H1 (cell line): ENCODE results near the gene ZNF70. TPM values are rescaled to one million over a fixed set of nuclear protein-coding genes. Genes with fewer than 3 reads are reported as not detected.
A peak's percentile ranks its signal among the peaks of the same experiment; 100 is the strongest.

ENCODE experiments used
- CTCF ChIA-PET: fragments of 300-600 bp; sonication (Branson Sonifier 250); formaldehyde crosslinking; loops from one replicate; lab custom pipeline; 2021; ENCODE audit not compliant: partially characterized antibody; lab: Charles Lee
- POLR2A ChIA-PET: fragments of 300-600 bp; sonication (Branson Sonifier 250); formaldehyde crosslinking; loops from one replicate; lab custom pipeline; 2021; ENCODE audit warnings: inconsistent platforms; ENCODE audit not compliant: partially characterized antibody; lab: Charles Lee
- DNase-seq, 2 experiments: peaks; one replicate each; pipeline versions ENCODE4 v3.0.0 to v3.0.0-alpha.2; 2010 to 2022; ENCODE audit warnings: low spot score in 2 of 2, low read depth in 1 of 2, mixed read lengths in 1 of 2
- FAIRE-seq: peaks from 2 replicates; lab custom pipeline; 2011; peaks lifted over from hg19 to GRCh38; lab: Jason Lieb, UNC
- H2AFZ ChIP-seq: 2 replicates; pipeline ENCODE4 v1.8.1; 2012; ENCODE audit warnings: low read length, inconsistent platforms
- H2AK5ac ChIP-seq: 2 replicates; pipeline ENCODE4 v1.6.1; 2013; ENCODE audit warnings: low read depth, low read length
- H2BK120ac ChIP-seq: replicated peaks from 2 replicates; pipeline ENCODE3; 2013; ENCODE audit warnings: low read depth, low read length, inconsistent platforms
- H2BK12ac ChIP-seq: 2 replicates; pipeline ENCODE4 v1.6.1; 2013; ENCODE audit warnings: low read depth, low read length
- H2BK15ac ChIP-seq: 2 replicates; pipeline ENCODE4 v1.6.1; 2013; ENCODE audit warnings: low read length
- H2BK20ac ChIP-seq: 2 replicates; pipeline ENCODE4 v1.6.1; 2013; ENCODE audit warnings: low read length
- H2BK5ac ChIP-seq: 2 replicates; pipeline ENCODE4 v1.6.1; 2013; ENCODE audit warnings: low read depth, low read length
- H3K14ac ChIP-seq: 2 replicates; pipeline ENCODE4 v1.6.1; 2013; ENCODE audit warnings: inconsistent platforms; ENCODE audit not compliant: insufficient read length
- H3K18ac ChIP-seq: 2 replicates; pipeline ENCODE4 v1.6.1; 2013; ENCODE audit warnings: low read length; ENCODE audit errors: extremely low read depth
- H3K23ac ChIP-seq: 2 replicates; pipeline ENCODE4 v1.6.1; 2013; ENCODE audit warnings: inconsistent platforms; ENCODE audit not compliant: insufficient read length
- H3K23me2 ChIP-seq: 2 replicates; pipeline ENCODE4 v1.6.1; 2013; ENCODE audit warnings: low read depth, low read length
- H3K27ac ChIP-seq: 2 replicates; pipeline ENCODE4 v1.6.1; 2011; ENCODE audit warnings: low read depth, low read length, inconsistent platforms
- H3K27me3 ChIP-seq, 4 experiments: replicated peaks in 1 of 4; 1 replicate in 1 of 4; 2 replicates in 3 of 4; pipeline versions ENCODE4 v1.6.1 to v1.8.1; 2011 to 2013; ENCODE audit warnings: low read length in 3 of 4, mild to moderate bottlenecking in 3 of 4, inconsistent platforms in 2 of 4, mixed read lengths in 2 of 4, moderate library complexity in 1 of 4; ENCODE audit not compliant: control insufficient read depth in 3 of 4, insufficient read depth in 3 of 4; ENCODE audit errors: extremely low read depth in 1 of 4
- H3K36me3 ChIP-seq, 4 experiments: 2 replicates each; pipeline versions ENCODE4 v1.6.1 to v1.8.1; 2011 to 2013; ENCODE audit warnings: mild to moderate bottlenecking in 4 of 4, low read length in 3 of 4, moderate library complexity in 2 of 4, control low read depth in 1 of 4, inconsistent platforms in 1 of 4; ENCODE audit not compliant: insufficient read depth in 4 of 4, control insufficient read depth in 2 of 4
- H3K4ac ChIP-seq: replicated peaks from 2 replicates; pipeline ENCODE3; 2013; ENCODE audit warnings: low read length, low read depth, mixed read lengths, inconsistent platforms; ENCODE audit not compliant: insufficient read length
- H3K4me1 ChIP-seq, 4 experiments: replicated peaks in 1 of 4; 1 replicate in 1 of 4; 2 replicates in 3 of 4; pipeline versions ENCODE4 v1.6.1 to v1.8.1; 2011 to 2013; ENCODE audit warnings: low read length in 3 of 4, inconsistent platforms in 2 of 4, mixed read lengths in 1 of 4; ENCODE audit not compliant: insufficient read depth in 4 of 4, control insufficient read depth in 3 of 4
- H3K4me2 ChIP-seq, 2 experiments: 2 replicates each; pipeline versions ENCODE4 v1.6.1 to v1.8.1; 2011 to 2013; ENCODE audit warnings: low read depth in 2 of 2, low read length in 2 of 2, control low read depth in 1 of 2, inconsistent platforms in 1 of 2, mild to moderate bottlenecking in 1 of 2; ENCODE audit not compliant: insufficient read depth in 1 of 2
- H3K4me3 ChIP-seq, 4 experiments: fragments of 200-600, 300-600 bp in 1 of 4; sonication (generic), shearing (Covaris generic), sonication (Bioruptor Twin) in 1 of 4; 2 replicates each; pipeline versions ENCODE4 v1.5.1 to v1.8.1; 2011 to 2016; ENCODE audit warnings: low read length in 4 of 4, low read depth in 3 of 4, control low read depth in 2 of 4, inconsistent platforms in 2 of 4, mild to moderate bottlenecking in 2 of 4, mixed read lengths in 1 of 4, moderate library complexity in 1 of 4; ENCODE audit not compliant: insufficient read depth in 2 of 4; ENCODE audit errors: extremely low read depth in 1 of 4
- H3K56ac ChIP-seq: replicated peaks from 2 replicates; pipeline ENCODE3; 2013; ENCODE audit warnings: low read depth, mild to moderate bottlenecking, mixed read lengths, low read length, inconsistent platforms; ENCODE audit not compliant: insufficient read length
- H3K79me1 ChIP-seq: 2 replicates; pipeline ENCODE4 v1.6.1; 2013; ENCODE audit warnings: low read depth, low read length, control low read depth
- H3K79me2 ChIP-seq, 2 experiments: 2 replicates each; pipeline versions ENCODE4 v1.6.1 to v1.8.1; 2012 to 2013; ENCODE audit warnings: low read length in 2 of 2, mild to moderate bottlenecking in 2 of 2, inconsistent platforms in 1 of 2; ENCODE audit not compliant: insufficient read depth in 2 of 2, control insufficient read depth in 1 of 2
- H3K9ac ChIP-seq, 4 experiments: replicated peaks in 1 of 4; 1 replicate in 1 of 4; 2 replicates in 3 of 4; pipeline versions ENCODE4 v1.6.1 to v1.8.1; 2011 to 2013; ENCODE audit warnings: low read depth in 3 of 4, low read length in 3 of 4, control low read depth in 2 of 4, mild to moderate bottlenecking in 2 of 4, moderate library complexity in 2 of 4, inconsistent platforms in 1 of 4; ENCODE audit errors: extremely low read depth in 1 of 4
- H3K9me3 ChIP-seq, 2 experiments: 2 replicates each; pipeline versions ENCODE4 v1.6.1 to v1.8.1; 2012 to 2013; ENCODE audit warnings: mild to moderate bottlenecking in 2 of 2, moderate library complexity in 2 of 2, control low read depth in 1 of 2, inconsistent platforms in 1 of 2, low read depth in 1 of 2, low read length in 1 of 2, mixed read lengths in 1 of 2; ENCODE audit not compliant: insufficient read depth in 2 of 2
- H4K20me1 ChIP-seq, 2 experiments: replicated peaks in 1 of 2; 2 replicates each; pipeline versions ENCODE3 to v1.8.1; 2011 to 2013; ENCODE audit warnings: inconsistent platforms in 2 of 2, low read length in 2 of 2, mild to moderate bottlenecking in 1 of 2; ENCODE audit not compliant: insufficient read depth in 2 of 2, control insufficient read depth in 1 of 2
- H4K5ac ChIP-seq: 2 replicates; pipeline ENCODE4 v1.6.1; 2013; ENCODE audit warnings: low read length, low read depth, mixed read lengths, inconsistent platforms; ENCODE audit not compliant: insufficient read length
- H4K8ac ChIP-seq: 2 replicates; pipeline ENCODE4 v1.8.0; 2013; ENCODE audit warnings: mild to moderate bottlenecking, moderate library complexity, low read length, inconsistent platforms; ENCODE audit not compliant: insufficient read depth; ENCODE audit errors: extremely low read depth
- H4K91ac ChIP-seq: replicated peaks from 2 replicates; pipeline ENCODE3; 2013; ENCODE audit warnings: low read length, mixed read lengths, inconsistent platforms; ENCODE audit not compliant: insufficient read length
- HDAC6 ChIP-seq: IDR thresholded peaks from one replicate; pipeline ENCODE4 v1.7.1; 2012; ENCODE audit warnings: low read depth, mild to moderate bottlenecking, inconsistent platforms, low read length, moderate library complexity
- KDM4A ChIP-seq: IDR thresholded peaks from one replicate; pipeline ENCODE4 v1.7.1; 2012; ENCODE audit warnings: low read depth, mild to moderate bottlenecking, moderate library complexity, low read length, inconsistent platforms; ENCODE audit not compliant: severe bottlenecking
- NANOG ChIP-seq: IDR thresholded peaks from 2 replicates; pipeline ENCODE4 v1.6.1; 2011; ENCODE audit warnings: low read length, low read depth, mild to moderate bottlenecking, inconsistent platforms; ENCODE audit not compliant: insufficient read depth, poor library complexity, severe bottlenecking
- POLR2A ChIP-seq, 2 experiments: IDR thresholded peaks; 1 replicate in 1 of 2; 2 replicates in 1 of 2; pipeline ENCODE4 v1.6.1; 2011; ENCODE audit warnings: low read depth in 2 of 2, low read length in 2 of 2, mild to moderate bottlenecking in 2 of 2; ENCODE audit errors: control extremely low read depth in 1 of 2
- RBBP5 ChIP-seq: IDR thresholded peaks from 2 replicates; pipeline ENCODE4 v1.7.1; 2012; ENCODE audit warnings: low read depth, mild to moderate bottlenecking, inconsistent platforms, low read length, moderate library complexity, borderline replicate concordance
- SAP30 ChIP-seq: fragments of 300-600 bp; sonication (generic); IDR thresholded peaks from 2 replicates; pipeline ENCODE4 v1.7.1; 2012; ENCODE audit warnings: low read length, moderate library complexity, mild to moderate bottlenecking, inconsistent platforms; ENCODE audit not compliant: insufficient read depth, insufficient replicate concordance
- SP4 ChIP-seq: IDR thresholded peaks from 2 replicates; pipeline ENCODE4 v1.6.1; 2012; ENCODE audit warnings: low read length, inconsistent platforms
- TEAD4 ChIP-seq: IDR thresholded peaks from 2 replicates; pipeline ENCODE4 v1.6.1; 2012; ENCODE audit warnings: low read depth, low read length, inconsistent platforms, mixed read lengths
- WGBS, 2 experiments: shearing (Covaris generic) in 1 of 2; methylation state at CpG; one replicate each; pipeline versions ENCODE4 v1.1.6 to v1.1.7; 2013 to 2015; ENCODE audit warnings: low lambda C conversion rate in 2 of 2, mixed read lengths in 2 of 2, inconsistent platforms in 1 of 2, low coverage in 1 of 2, missing lambda C conversion rate in 1 of 2; ENCODE audit not compliant: insufficient replicate concordance in 2 of 2, insufficient coverage in 1 of 2, insufficient read length in 1 of 2; ENCODE audit errors: extremely low coverage in 1 of 2, missing lambda C conversion rate in 1 of 2; 5-methylcytosine and 5-hydroxymethylcytosine counted together
- polyA plus RNA-seq, 7 experiments: library from polyadenylated mRNA; depleted of rRNA in 3 of 7; stranded (reverse) in 5 of 7; unstranded in 2 of 7; fragments of >200 nt in 5 of 7; fragments of 200-250 nt in 2 of 7; gene quantifications; 1 replicate in 5 of 7; 2 replicates in 1 of 7; 4 replicates in 1 of 7; pipeline versions ENCODE4 v1.2.1 to v1.2.3, GENCODE V29; 2011 to 2013; ENCODE audit warnings: missing spikeins in 2 of 7, mixed read lengths in 2 of 7
- total RNA-seq: library from RNA; stranded (reverse); fragmentation: NEBNext Ultra II Directional; extraction: Animal tissue kit (Norgen Biotek cat#: 25700); gene quantifications from 2 replicates; pipeline ENCODE4 v1.2.1, GENCODE V29; 2021
- TF ChIP-seq, protein P1 (sequence below): IDR thresholded peaks from 2 replicates; pipeline ENCODE4 v1.6.1; 2011; ENCODE audit warnings: low read length, improper control_type of control experiment
- TF ChIP-seq, protein P2 (sequence below): IDR thresholded peaks from 2 replicates; pipeline ENCODE4 v1.6.1; 2012; ENCODE audit warnings: inconsistent platforms

ZNF70 gene
- total and polyA plus RNA-seq, 2 of the 8 experiments (the other 6 are each of a cell fraction or from before 2014, with no cell fraction given): 1.1 to 2.6 TPM

DNA sequence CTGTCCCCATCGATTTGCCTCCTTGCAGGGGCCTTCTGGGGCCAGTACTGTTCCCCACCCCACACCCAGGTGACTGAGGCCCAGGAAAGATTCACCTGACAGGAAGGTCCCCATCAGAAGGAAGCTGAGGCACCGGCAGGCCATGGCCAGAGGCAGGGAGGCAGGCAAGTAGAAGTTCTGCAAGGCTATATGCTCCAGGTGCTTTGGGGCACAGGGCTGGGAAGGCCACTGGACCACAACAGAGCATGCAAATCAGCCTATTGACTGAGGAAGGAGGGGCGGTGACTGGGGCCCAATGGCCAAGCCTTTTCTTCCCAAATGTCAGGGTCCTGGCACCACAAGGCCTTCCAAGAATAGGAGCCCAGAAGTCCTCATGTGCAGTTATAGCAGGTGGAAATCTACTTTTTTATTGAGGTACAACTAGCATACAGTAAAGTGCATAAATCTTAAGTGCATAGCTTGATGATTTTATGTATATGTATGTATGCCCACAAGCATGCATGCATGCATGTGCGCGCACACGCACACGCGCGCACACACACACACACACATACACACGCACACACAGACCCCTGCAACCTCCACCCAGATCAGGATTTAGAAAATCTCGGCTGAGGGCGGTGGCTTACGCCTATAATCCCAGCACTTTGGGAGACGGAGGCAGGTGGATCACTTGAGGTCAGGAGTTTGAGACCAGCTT, 3.5 kb upstream of the ZNF70 start, which contains the start of gene VPREB3:
Gene VPREB3, minus strand, starts transcription at position 206 of the 700 bp plus-strand sequence. Its CDS starts 62 bp downstream, at position 144.
- Histone ChIP-seq H3K4me2 (no peak within 1 kb of the TSS), H3K4ac (no peak within 1 kb of the TSS), H3K79me2 (no peaks in the 10 kb centered on the region), H3K9me3 (no peaks in the 10 kb centered on the region), H3K23ac (no peak within 1 kb of the TSS), H2BK5ac (no peak within 1 kb of the TSS), H2BK20ac (no peak within 1 kb of the TSS), H3K9ac (no peak within 1 kb of the TSS), H4K20me1 (no peaks in the 10 kb centered on the region), H3K27ac (no peak within 1 kb of the TSS), H3K4me3 (no peak within 1 kb of the TSS), H2BK12ac (no peak within 1 kb of the TSS), H2BK15ac (0 out of 2 replicates have a peak within 1 kb of the TSS, but pooled peaks have one; percentile 81), H2AFZ (no peak within 1 kb of the TSS), H3K23me2 (peaks cover 13% of the 10 kb centered on the region; the same call in 1 of the 2 replicates), H3K36me3 (no peaks in the 10 kb centered on the region), H4K8ac (peak within 1 kb of the TSS; percentile 15; the same call in 1 of the 2 replicates), H3K14ac (no peak within 1 kb of the TSS), H4K91ac (no peak within 1 kb of the TSS), H3K56ac (no peak within 1 kb of the TSS), H4K5ac (no peak within 1 kb of the TSS), H3K79me1 (no peaks in the 10 kb centered on the region), H3K27me3 (no peaks in the 10 kb centered on the region), H3K4me1 (peaks cover 0 to 6% (median 2%) of the 10 kb centered on the region in 4 experiments; a peak in 4 of 7 replicates), H2BK120ac (no peak within 1 kb of the TSS), H3K18ac (no peak within 1 kb of the TSS), H2AK5ac (no peak within 1 kb of the TSS)
- 88% methylated on average over 14 of the region's 14 CpGs; no CpG with 5 or more reads in 1 of the 2 experiments for WGBS, 2 experiments
- ChIA-PET POLR2A (interaction anchor here (2.3 to 5.3 kb wide), 3 partner anchors 8 to 103 kb away, joined by 5 to 22 read pairs (median 5); partner anchors contain the start of genes C22orf15, CHCHD10 and SLC2A11), CTCF (interaction anchor here (0.9 to 2.0 kb wide), 3 partner anchors 15 to 37 kb away, joined by 4 to 7 read pairs (median 6); no protein-coding TSS in a partner anchor)
- DNase-seq: peak in 1 of 2 experiments; percentile 44
- no peak for FAIRE-seq
- TF ChIP-seq SP4 (no peak), TEAD4 (no peak), HDAC6 (no peak), NANOG (no peak), SAP30 (no peak), KDM4A (no peak), RBBP5 (no peak), POLR2A (IDR thresholded peaks at IDR 0.05; ENCODE audit: control extremely low read depth in 1 of 2, low read depth in 2 of 2, low read length in 2 of 2) (no peak)
- TF ChIP-seq, protein P1, sequence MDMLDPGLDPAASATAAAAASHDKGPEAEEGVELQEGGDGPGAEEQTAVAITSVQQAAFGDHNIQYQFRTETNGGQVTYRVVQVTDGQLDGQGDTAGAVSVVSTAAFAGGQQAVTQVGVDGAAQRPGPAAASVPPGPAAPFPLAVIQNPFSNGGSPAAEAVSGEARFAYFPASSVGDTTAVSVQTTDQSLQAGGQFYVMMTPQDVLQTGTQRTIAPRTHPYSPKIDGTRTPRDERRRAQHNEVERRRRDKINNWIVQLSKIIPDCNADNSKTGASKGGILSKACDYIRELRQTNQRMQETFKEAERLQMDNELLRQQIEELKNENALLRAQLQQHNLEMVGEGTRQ: no peak
- TF ChIP-seq, protein P2, sequence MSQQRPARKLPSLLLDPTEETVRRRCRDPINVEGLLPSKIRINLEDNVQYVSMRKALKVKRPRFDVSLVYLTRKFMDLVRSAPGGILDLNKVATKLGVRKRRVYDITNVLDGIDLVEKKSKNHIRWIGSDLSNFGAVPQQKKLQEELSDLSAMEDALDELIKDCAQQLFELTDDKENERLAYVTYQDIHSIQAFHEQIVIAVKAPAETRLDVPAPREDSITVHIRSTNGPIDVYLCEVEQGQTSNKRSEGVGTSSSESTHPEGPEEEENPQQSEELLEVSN: no peak
